ENCODE results near the gene THUMPD1. TPM values are rescaled to one million over a fixed set of nuclear protein-coding genes. Genes with fewer than 3 reads are reported as not detected.
A peak's percentile ranks its signal among the peaks of the same experiment; 100 is the strongest.

The THUMPD1 gene
- total and polyA plus RNA-seq, 2 experiments from 2014 or later, result 44.6 to 93.0 TPM

GRCh38 chr16:20762404-20763123 lies 20.9 kb upstream of the THUMPD1 start:
- H3K4me3 Mint-ChIP-seq, result no peak overlapping the region
- H3K9me3 Mint-ChIP-seq, result peaks cover 12% of the 10 kb centered on the region; the same call in 2 of the 3 replicates
- ATAC-seq (no peak), DNase-seq (ENCODE audit: low spot score) (no peak)
- TF ChIP-seq JUNB (IDR thresholded peaks at IDR 0.05; ENCODE audit: unreplicated experiment) (no peak), REST (IDR thresholded peaks at IDR 0.05; ENCODE audit: unreplicated experiment) (no peak), ZNF114 (CRISPR knock-in tag; IDR thresholded peaks at IDR 0.05) (no peak), POLR2AphosphoS5 (IDR thresholded peaks at IDR 0.05; ENCODE audit: low read depth) (no peak), ZNF462 (CRISPR knock-in tag; IDR thresholded peaks at IDR 0.05) (no peak), ETS1 (IDR thresholded peaks at IDR 0.05) (no peak), CREB1 (CRISPR knock-in tag; IDR thresholded peaks at IDR 0.05; ENCODE audit: low read depth) (no peak)
- no peak overlapping the region for H3K27ac Mint-ChIP-seq
- Histone ChIP-seq H3K27me3 (ENCODE audit: insufficient read depth) (no peaks in the 10 kb centered on the region), H3K4me1 (ENCODE audit: insufficient read depth) (no peaks in the 10 kb centered on the region), H3K4me2 (peak overlapping the region; percentile 60; the same call in 1 of the 2 replicates), H3K9me2 (ENCODE audit: insufficient read depth) (no peaks in the 10 kb centered on the region), H3K36me3 (ENCODE audit: insufficient read depth) (no peaks in the 10 kb centered on the region), H3F3A (replicated peaks; ENCODE audit: low read depth) (no peaks in the 10 kb centered on the region), H2AFZ (peak overlapping the region; percentile 43; the same call in 1 of the 2 replicates), H4K20me1 (replicated peaks; ENCODE audit: insufficient read depth) (no peaks in the 10 kb centered on the region), H3K79me2 (replicated peaks; ENCODE audit: insufficient read depth) (no peaks in the 10 kb centered on the region), H3K27ac (ENCODE audit: low read depth) (no peak overlapping the region), H3K4me3 (peak overlapping the region; percentile 47; the same call in 1 of the 2 replicates)
- no peaks in the 10 kb centered on the region for H3K27me3 Mint-ChIP-seq (ENCODE audit: insufficient read depth, low read depth, poor library complexity)
- peaks cover 5% of the 10 kb centered on the region; the same call in 2 of the 3 replicates for H3K4me1 Mint-ChIP-seq
- no peaks in the 10 kb centered on the region for H3K36me3 Mint-ChIP-seq (ENCODE audit: low read depth)
